Gastroesophageal sphincter (tissue), 4 donors: Measurements from ENCODE around the gene CDH13. TPM values are rescaled to one million over a fixed set of nuclear protein-coding genes. Genes with fewer than 3 reads are reported as not detected.

Experiments used
- ATAC-seq: fragments of 150-250 bp; one replicate; pipeline ENCODE4 v1.9.1; 2016; ENCODE audit warnings: mild to moderate bottlenecking, moderate library complexity
- H3K27ac ChIP-seq, 4 donors: fragments of 200-600 bp; sonication (generic) in 3 of 4; 1 replicate in 3 of 4; 2 replicates in 1 of 4; pipeline ENCODE4 v1.5.1; 2016 to 2019
- H3K27me3 ChIP-seq: fragments of 200-600 bp; sonication (generic); one replicate; pipeline ENCODE4 v1.5.1; 2019
- H3K36me3 ChIP-seq, 2 donors: fragments of 200-600 bp; sonication (generic); one replicate each; pipeline ENCODE4 v1.5.1; 2019; ENCODE audit warnings: control low read depth in 1 of 2
- H3K4me1 ChIP-seq, 3 donors: fragments of 200-600 bp; sonication (generic); 1 replicate in 2 of 3; 2 replicates in 1 of 3; pipeline ENCODE4 v1.5.1; 2016 to 2019; ENCODE audit warnings: control low read depth in 2 of 3
- H3K4me3 ChIP-seq, 2 donors: fragments of 200-600 bp; sonication (generic); one replicate each; pipeline ENCODE4 v1.5.1; 2019; ENCODE audit warnings: mild to moderate bottlenecking in 1 of 2, moderate library complexity in 1 of 2
- H3K9me3 ChIP-seq, 3 donors: fragments of 200-600 bp; sonication (generic); one replicate each; pipeline ENCODE4 v1.5.1; 2017 to 2019; ENCODE audit warnings: control low read depth in 2 of 3
- EP300 ChIP-seq: sonication (generic); formaldehyde crosslinking; IDR thresholded peaks from one replicate; pipeline ENCODE4 v1.6.1; 2017; ENCODE audit warnings: antibody characterized with exemption, mild to moderate bottlenecking
- POLR2A ChIP-seq, 2 donors: fragments of 450-650 bp; IDR thresholded peaks; one replicate each; pipeline ENCODE4 v1.6.1; 2017; ENCODE audit warnings: antibody characterized with exemption in 2 of 2, mild to moderate bottlenecking in 2 of 2, moderate library complexity in 1 of 2
- POLR2AphosphoS5 ChIP-seq: sonication (generic); formaldehyde crosslinking; IDR thresholded peaks from one replicate; pipeline ENCODE4 v1.6.1; 2017; ENCODE audit warnings: antibody characterized with exemption
- WGBS, 2 donors: methylation state at CpG; one replicate each; pipeline ENCODE4 v1.1.5; 2018; ENCODE audit warnings: low coverage in 1 of 2; 5-methylcytosine and 5-hydroxymethylcytosine counted together
- total RNA-seq, 4 donors: library from RNA; depleted of rRNA; stranded (reverse); fragments of >200 nt; gene quantifications; one replicate each; pipeline ENCODE4 v1.1.0, GENCODE V29; 2016
- TF ChIP-seq, protein P1 (sequence below), 4 experiments: fragments of 200-600 bp in 2 of 4; fragments of 450-650 bp in 2 of 4; sonication (generic) in 1 of 4; IDR thresholded peaks; one replicate each; pipeline ENCODE4 v1.5.1; 2017 to 2019; ENCODE audit warnings: antibody characterized with exemption in 4 of 4, mild to moderate bottlenecking in 2 of 4, moderate library complexity in 2 of 4

CDH13 gene
- total RNA-seq, 4 donors from 2014 or later, result 4.2 to 22.3 (median 11.4) TPM

DNA sequence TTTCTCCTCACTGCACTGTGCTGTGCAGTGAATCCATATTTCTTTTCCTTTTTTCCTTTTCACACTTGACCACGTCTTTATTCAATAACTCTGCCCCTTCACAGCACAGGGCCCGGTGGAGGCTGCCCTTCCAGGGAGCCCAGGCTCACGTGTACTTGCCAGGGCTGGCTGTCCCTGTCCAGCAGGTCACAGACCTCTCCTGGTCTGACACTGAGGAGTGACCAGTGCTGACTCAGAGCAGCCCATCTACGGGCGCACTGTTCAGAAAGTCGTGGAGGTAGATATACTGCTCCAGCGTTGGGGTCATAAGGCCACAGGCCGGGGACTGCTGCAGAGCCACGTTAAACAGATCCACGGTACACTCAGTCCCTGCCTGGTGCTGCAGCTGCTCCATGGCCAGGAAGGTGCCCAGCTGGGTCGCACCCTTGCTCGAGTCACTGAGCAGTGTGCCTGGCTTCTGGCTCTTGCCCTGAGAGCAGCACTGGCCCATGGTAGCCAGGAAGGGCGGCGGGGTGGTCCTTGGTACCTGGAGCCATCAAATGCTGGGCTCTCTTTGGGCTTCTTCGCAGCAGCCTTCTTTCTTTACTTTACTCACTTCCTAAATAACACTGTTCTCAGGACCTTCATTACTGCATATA is 531.7 kb downstream of the CDH13 start:
- no peak for ATAC-seq
- Histone ChIP-seq H3K9me3 (no peaks in the 10 kb centered on the region), H3K4me1 (no peaks in the 10 kb centered on the region), H3K36me3 (no peaks in the 10 kb centered on the region), H3K4me3 (no peak overlapping the region), H3K27ac (no peak overlapping the region), H3K27me3 (no peaks in the 10 kb centered on the region)
- WGBS, 2 donors, result 87 to 89% methylated on average over 3 to 7 of the region's 15 CpGs
- TF ChIP-seq POLR2AphosphoS5, result no peak
- no peak for TF ChIP-seq POLR2A (IDR thresholded peaks at IDR 0.05)
- TF ChIP-seq, protein P1, sequence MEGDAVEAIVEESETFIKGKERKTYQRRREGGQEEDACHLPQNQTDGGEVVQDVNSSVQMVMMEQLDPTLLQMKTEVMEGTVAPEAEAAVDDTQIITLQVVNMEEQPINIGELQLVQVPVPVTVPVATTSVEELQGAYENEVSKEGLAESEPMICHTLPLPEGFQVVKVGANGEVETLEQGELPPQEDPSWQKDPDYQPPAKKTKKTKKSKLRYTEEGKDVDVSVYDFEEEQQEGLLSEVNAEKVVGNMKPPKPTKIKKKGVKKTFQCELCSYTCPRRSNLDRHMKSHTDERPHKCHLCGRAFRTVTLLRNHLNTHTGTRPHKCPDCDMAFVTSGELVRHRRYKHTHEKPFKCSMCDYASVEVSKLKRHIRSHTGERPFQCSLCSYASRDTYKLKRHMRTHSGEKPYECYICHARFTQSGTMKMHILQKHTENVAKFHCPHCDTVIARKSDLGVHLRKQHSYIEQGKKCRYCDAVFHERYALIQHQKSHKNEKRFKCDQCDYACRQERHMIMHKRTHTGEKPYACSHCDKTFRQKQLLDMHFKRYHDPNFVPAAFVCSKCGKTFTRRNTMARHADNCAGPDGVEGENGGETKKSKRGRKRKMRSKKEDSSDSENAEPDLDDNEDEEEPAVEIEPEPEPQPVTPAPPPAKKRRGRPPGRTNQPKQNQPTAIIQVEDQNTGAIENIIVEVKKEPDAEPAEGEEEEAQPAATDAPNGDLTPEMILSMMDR (IDR thresholded peaks at IDR 0.05), result no peak
- no peak for TF ChIP-seq EP300

DNA sequence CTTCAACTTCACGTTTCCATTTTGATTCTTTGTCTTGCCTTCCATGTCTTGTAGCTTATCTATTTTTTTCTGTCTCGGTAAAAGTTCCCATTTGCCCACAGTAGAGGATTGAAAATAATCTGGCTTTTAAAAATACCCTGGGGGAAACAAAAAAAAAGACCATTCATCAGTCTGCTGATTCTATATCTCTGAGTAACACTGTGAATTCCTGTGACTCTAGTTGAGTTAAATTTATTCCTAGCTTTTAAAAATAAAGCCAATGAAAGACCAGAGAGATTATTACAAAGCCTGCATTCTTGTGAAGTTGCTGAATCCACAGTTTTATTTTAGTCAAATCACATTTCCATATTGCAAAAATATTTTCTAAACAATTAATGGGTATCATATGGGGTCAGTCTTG is 532.3 kb downstream of the CDH13 start:
- no peaks in the 10 kb centered on the region for H3K36me3 ChIP-seq
- H3K27me3 ChIP-seq, result no peaks in the 10 kb centered on the region
- WGBS, 2 donors, result 55% methylated on average over 2 of the region's 2 CpGs; no CpG with 5 or more reads in 1 of the 2 donors
- H3K9me3 ChIP-seq, result no peaks in the 10 kb centered on the region
- no peaks in the 10 kb centered on the region for H3K4me1 ChIP-seq
- H3K27ac ChIP-seq, result no peak overlapping the region
- ATAC-seq, result no peak
- TF ChIP-seq EP300 (no peak), POLR2AphosphoS5 (no peak), POLR2A (IDR thresholded peaks at IDR 0.05) (no peak)
- TF ChIP-seq, protein P1 (IDR thresholded peaks at IDR 0.05), result no peak
- no peak overlapping the region for H3K4me3 ChIP-seq

DNA sequence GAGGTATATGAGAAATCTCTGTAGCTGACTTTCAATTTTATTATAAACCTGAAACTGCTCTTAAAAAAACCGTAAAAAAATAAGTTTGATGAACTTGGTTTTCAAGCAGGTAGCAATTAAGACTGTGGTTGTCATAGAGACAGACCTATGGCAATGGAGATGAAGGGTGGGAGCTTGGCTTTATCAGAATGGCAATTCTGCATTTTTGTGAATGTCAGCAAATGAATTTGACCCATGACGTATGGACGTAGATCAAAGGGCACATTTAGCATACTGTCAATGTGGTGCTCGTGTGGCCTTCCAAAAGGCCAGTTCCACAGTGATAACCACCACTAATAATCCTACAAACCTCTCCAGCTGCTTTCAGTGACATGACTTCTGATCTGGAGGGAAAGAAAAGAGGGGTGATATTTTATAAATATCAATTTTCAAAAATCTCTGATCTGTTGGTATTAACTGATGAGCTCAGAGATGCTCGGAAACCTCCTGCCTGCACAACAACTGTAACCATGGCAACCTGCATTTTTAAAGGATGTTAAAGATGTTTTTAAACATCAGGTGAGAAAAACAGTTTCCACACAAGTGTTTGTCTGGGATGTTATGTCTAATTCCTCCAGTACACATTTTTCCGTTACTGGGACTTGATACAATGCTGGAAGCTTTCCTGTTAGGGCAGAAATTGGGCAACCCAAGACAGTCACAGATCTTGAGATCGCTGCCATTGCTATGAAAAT is 533.7 kb downstream of the CDH13 start:
- H3K4me3 ChIP-seq, result no peak overlapping the region
- ATAC-seq, result no peak
- no peaks in the 10 kb centered on the region for H3K36me3 ChIP-seq
- no peaks in the 10 kb centered on the region for H3K27me3 ChIP-seq
- TF ChIP-seq POLR2A (IDR thresholded peaks at IDR 0.05) (no peak), POLR2AphosphoS5 (no peak), EP300 (no peak)
- TF ChIP-seq, protein P1 (IDR thresholded peaks at IDR 0.05), result no peak
- no peaks in the 10 kb centered on the region for H3K9me3 ChIP-seq
- H3K4me1 ChIP-seq, result no peaks in the 10 kb centered on the region
- H3K27ac ChIP-seq, result no peak overlapping the region
- WGBS, 2 donors, result 67 to 75% methylated on average over 5 of the region's 7 CpGs

DNA sequence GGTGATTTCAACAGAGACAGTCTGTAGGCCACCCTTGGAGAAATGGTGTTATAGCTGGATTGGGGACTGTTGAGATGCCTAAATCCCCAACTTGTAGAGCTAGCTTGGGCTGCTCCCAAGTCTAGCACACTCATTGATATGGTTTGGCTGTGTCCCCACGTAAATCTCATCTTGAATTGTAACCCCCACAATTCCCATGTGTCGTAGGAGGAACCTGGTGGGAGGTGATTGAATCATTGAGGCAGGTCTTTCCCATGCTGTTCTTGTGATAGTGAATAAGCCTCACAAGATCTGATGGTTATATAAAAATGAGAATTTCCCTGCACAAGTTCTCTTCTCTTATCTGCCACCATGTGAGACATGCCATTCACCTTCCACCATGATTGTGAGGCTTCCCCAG is 536.0 kb downstream of the CDH13 start:
- Histone ChIP-seq H3K4me1 (no peaks in the 10 kb centered on the region), H3K9me3 (no peaks in the 10 kb centered on the region), H3K27me3 (no peaks in the 10 kb centered on the region), H3K27ac (no peak overlapping the region), H3K4me3 (no peak overlapping the region), H3K36me3 (no peaks in the 10 kb centered on the region)
- no peak for ATAC-seq
- TF ChIP-seq POLR2AphosphoS5 (no peak), EP300 (no peak), POLR2A (IDR thresholded peaks at IDR 0.05) (no peak)
- TF ChIP-seq, protein P1 (IDR thresholded peaks at IDR 0.05), result no peak
- WGBS, 2 donors, result 76% methylated on average over 2 of the region's 2 CpGs; no CpG with 5 or more reads in 1 of the 2 donors

DNA sequence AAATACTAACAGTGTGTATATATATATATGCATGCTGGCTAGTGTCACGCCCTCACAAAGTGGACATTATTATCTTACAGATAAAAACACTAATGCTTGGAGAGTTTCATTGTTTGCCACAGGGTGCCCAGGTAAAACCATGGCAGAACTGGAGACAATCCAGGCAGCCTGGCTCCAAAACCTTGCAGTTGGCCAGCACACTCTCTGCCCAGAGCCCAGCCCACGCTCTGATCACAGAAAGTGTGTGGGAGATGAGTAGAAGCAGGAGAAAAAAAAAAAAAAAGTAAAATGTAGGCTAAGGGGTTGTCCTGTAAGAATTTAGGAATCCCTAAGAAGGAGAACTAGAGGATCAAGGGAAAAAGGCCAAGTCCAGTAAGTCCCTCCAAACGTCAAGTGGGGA is 538.0 kb downstream of the CDH13 start:
- no peak for ATAC-seq
- 65 to 86% methylated on average over 2 to 3 of the region's 3 CpGs for WGBS, 2 donors
- no peaks in the 10 kb centered on the region for H3K36me3 ChIP-seq
- no peaks in the 10 kb centered on the region for H3K9me3 ChIP-seq
- no peaks in the 10 kb centered on the region for H3K27me3 ChIP-seq
- no peaks in the 10 kb centered on the region for H3K4me1 ChIP-seq
- no peak overlapping the region for H3K4me3 ChIP-seq
- no peak overlapping the region for H3K27ac ChIP-seq
- TF ChIP-seq EP300 (no peak), POLR2A (IDR thresholded peaks at IDR 0.05) (no peak), POLR2AphosphoS5 (no peak)
- TF ChIP-seq, protein P1 (IDR thresholded peaks at IDR 0.05), result no peak
